ENCODE results near the gene INHBB. TPM values are rescaled to one million over a fixed set of nuclear protein-coding genes. Genes with fewer than 3 reads are reported as not detected.

INHBB gene
- total and polyA plus RNA-seq, 12 donors, result 0.89 to 9.2 (median 3.5) TPM

- intact Hi-C loops (cut with DNase I), result loop anchor here in 5 of 10 donors (5.0 to 10.0 kb wide), 7 partner anchors 153 to 736 kb away; no protein-coding TSS in a partner anchor
- Histone ChIP-seq H3K4me1 (peaks cover 5 to 34% (median 26%) of the 10 kb centered on the region in 9 donors), H3K4me3 (no peak overlapping the region), H3K9me3 (no peaks in the 10 kb centered on the region), H3K27me3 (peaks cover 12 to 60% (median 45%) of the 10 kb centered on the region in 7 donors), H3K36me3 (no peaks in the 10 kb centered on the region), H3K27ac (no peak overlapping the region)
- ATAC-seq (no peak), DNase-seq (no peak)
- 52 to 58% methylated on average over 27 of the region's 27 CpGs for WGBS, 2 donors
- TF ChIP-seq CTCF (IDR thresholded peaks at IDR 0.05), result no peak
Measured at GRCh38 chr2:120348737-120349439, 3.0 kb downstream of the INHBB start.

- DNase-seq, result no peak
- WGBS, 2 donors, result 73 to 81% methylated on average over 31 of the region's 31 CpGs
- ATAC-seq, result no peak
- no peak for TF ChIP-seq CTCF (IDR thresholded peaks at IDR 0.05)
- peaks cover 8 to 54% (median 44%) of the 10 kb centered on the region in 7 donors for H3K27me3 ChIP-seq
- H3K4me3 ChIP-seq, result no peak overlapping the region
- no peaks in the 10 kb centered on the region for H3K9me3 ChIP-seq
- intact Hi-C loops (cut with DNase I), result loop anchor here in 5 of 10 donors (5.0 to 10.0 kb wide), 7 partner anchors 153 to 735 kb away; no protein-coding TSS in a partner anchor
- H3K36me3 ChIP-seq, result no peaks in the 10 kb centered on the region
- peaks cover 4 to 29% (median 21%) of the 10 kb centered on the region in 9 donors for H3K4me1 ChIP-seq
- no peak overlapping the region for H3K27ac ChIP-seq
Measured at GRCh38 chr2:120349440-120349921, 3.5 kb downstream of the INHBB start.

- Histone ChIP-seq H3K4me1 (peaks cover 3 to 23% (median 17%) of the 10 kb centered on the region in 9 donors), H3K36me3 (no peaks in the 10 kb centered on the region), H3K9me3 (no peaks in the 10 kb centered on the region), H3K27ac (no peak overlapping the region), H3K27me3 (peaks cover 8 to 48% (median 38%) of the 10 kb centered on the region in 7 donors), H3K4me3 (no peak overlapping the region)
- TF ChIP-seq CTCF (IDR thresholded peaks at IDR 0.05), result no peak
- WGBS, 2 donors, result 68 to 78% methylated on average over 17 of the region's 17 CpGs
- no peak for DNase-seq
- no peak for ATAC-seq
- intact Hi-C loops (cut with DNase I), result no loop called here
Measured at GRCh38 chr2:120350080-120350479, 4.1 kb downstream of the INHBB start.

GRCh38 chr2:120350801-120351320 lies 4.9 kb downstream of the INHBB start:
- peaks cover 8 to 43% (median 36%) of the 10 kb centered on the region in 7 donors for H3K27me3 ChIP-seq
- WGBS, 2 donors, result 93 to 95% methylated on average over 23 of the region's 23 CpGs

More at GRCh38 chr2:120350801-120351320, 4.9 kb downstream of the INHBB start:
- Histone ChIP-seq H3K27ac (no peak overlapping the region), H3K9me3 (no peaks in the 10 kb centered on the region), H3K4me1 (peaks cover 3 to 23% (median 17%) of the 10 kb centered on the region in 9 donors), H3K4me3 (no peak overlapping the region), H3K36me3 (no peaks in the 10 kb centered on the region)
- TF ChIP-seq CTCF (IDR thresholded peaks at IDR 0.05), result no peak
- intact Hi-C loops (cut with DNase I), result no loop called here
- ATAC-seq, result no peak
- DNase-seq, result no peak

All from heart right ventricle (tissue), 16 donors.